NCI-H82 treated with DMSO at 0.1 percent for 48 hours (cell line): Measurements from ENCODE around the gene TSHZ3.

Source experiments
- DNase-seq: peaks from one replicate; lab custom pipeline; 2025; ENCODE audit not compliant: unreplicated experiment; lab: John Stamatoyannopoulos, UW

Gene TSHZ3

DNA sequence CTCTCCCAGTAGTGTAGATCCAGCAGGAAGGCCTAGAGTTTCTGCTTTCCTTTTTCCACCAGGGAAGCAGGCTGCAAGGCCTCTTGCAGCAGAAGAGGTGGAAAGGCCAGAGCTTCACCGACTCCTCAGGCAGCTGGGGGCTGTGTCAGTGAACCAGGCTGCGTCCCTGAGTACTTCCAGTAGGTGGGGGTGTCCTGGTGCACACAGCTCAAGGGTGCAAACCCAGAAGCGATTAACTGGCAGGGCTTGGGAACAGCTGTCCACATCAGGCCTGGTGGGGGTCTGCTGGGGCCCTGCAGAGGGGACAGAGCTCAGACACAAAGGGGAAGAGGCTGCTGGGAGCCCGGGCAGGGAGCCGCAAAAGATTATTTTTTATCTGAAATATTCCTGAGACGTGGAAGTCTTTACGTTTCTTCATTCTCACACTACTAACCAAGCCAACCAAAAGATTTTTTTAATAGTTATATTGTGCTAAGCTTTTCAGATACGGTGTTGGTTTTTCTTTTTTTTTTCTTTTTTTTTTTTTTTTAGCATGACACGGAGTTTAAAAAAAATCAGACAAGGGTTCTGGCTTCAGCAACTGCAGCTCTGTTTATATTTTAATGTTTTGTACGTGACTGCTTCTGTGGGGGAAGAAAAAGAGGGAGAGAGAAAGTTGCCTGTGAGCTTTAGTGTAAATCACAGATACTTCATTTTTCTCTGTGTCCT lies 11.0 kb downstream of the TSHZ3 start:
- DNase-seq = peak; percentile 67

- no peak for DNase-seq
These were observed 12.0 kb downstream of the TSHZ3 start for GRCh38 chr19:31337008-31337914.

GRCh38 chr19:31335716-31336115 lies 13.5 kb downstream of the TSHZ3 start:
- no peak for DNase-seq

- no peak for DNase-seq
These were observed 14.2 kb downstream of the TSHZ3 start for GRCh38 chr19:31334849-31335624.

DNA sequence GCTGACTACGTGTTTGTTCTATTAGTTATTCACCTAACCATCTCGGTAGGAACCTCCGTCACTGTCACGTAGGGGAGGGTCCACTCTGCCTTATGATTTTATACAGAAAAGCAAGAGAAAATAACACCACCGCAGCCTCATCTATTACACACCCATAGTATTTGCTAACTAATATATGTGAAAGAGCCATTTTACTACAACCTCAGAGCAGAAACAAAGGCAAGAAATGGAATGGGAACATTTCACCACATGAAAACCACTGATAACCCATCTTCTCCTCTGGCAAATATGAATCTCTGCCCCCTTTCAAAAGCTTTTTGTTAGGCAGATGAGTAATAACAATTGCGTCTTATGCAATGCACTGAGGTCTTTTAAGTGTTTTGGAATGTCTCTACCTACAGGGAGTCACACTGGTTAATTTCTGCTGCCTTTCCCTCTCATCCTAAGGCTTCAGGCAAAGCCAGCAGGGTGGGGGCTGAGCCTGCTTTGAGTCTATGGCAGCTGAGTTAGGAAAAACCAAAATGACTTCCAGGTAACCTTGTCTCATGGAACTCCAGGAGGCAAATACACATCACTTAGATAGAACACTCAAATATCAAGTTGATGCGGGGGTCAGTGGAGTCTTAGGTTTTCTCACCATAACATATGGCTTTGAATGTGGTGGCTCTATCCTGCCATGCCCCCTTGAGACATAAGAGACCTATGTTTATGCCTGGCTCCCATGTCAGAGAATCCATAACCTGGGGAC lies 15.0 kb downstream of the TSHZ3 start:
- DNase-seq = no peak

- no peak for DNase-seq
These were observed 17.1 kb downstream of the TSHZ3 start for GRCh38 chr19:31332096-31332495.

DNA sequence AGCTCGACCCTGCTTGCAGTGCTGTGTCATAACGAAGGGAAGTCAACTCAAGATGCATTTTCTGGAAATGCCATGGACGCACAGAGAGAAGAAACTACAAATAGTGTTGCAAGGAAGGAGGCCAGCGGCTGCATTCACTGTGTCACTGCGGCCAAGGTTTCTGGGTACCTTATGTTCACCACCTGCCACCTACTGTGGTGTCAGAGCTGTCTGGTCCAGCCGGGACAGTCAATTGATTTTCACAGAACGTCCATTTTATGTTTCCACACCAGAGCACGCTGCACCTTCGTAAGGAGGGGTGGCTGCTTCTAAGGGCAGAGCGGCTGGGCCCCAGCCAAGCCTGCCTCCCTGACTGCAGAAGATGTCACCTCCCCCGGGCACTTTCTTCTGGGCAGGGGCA lies 17.7 kb downstream of the TSHZ3 start:
- DNase-seq = no peak

- no peak for DNase-seq
These were observed 18.5 kb downstream of the TSHZ3 start for GRCh38 chr19:31330761-31331160.

- no peak for DNase-seq
These were observed 19.0 kb downstream of the TSHZ3 start for GRCh38 chr19:31330237-31330636.

DNA sequence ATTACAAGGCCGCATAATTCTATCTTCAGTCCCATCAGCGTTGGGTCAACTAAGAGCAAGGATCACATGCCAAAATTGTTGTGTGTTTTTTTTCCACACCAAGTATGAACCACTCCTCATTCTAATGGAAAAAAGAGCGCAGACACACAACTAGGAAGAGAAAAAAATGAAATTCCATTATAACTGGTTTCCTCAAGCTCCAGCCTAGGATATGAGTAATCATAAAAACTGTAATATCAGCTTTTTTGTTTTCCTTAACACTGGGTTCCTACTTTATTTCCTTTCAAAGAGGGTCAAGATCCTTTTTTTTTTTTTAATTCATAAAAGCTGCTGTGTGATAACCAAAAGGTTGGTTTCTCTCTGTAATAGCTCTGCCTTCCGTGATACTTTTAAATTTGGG lies 19.4 kb downstream of the TSHZ3 start:
- no peak for DNase-seq

GRCh38 chr19:31328238-31328637 lies 21.0 kb downstream of the TSHZ3 start:
- DNase-seq = no peak

DNA sequence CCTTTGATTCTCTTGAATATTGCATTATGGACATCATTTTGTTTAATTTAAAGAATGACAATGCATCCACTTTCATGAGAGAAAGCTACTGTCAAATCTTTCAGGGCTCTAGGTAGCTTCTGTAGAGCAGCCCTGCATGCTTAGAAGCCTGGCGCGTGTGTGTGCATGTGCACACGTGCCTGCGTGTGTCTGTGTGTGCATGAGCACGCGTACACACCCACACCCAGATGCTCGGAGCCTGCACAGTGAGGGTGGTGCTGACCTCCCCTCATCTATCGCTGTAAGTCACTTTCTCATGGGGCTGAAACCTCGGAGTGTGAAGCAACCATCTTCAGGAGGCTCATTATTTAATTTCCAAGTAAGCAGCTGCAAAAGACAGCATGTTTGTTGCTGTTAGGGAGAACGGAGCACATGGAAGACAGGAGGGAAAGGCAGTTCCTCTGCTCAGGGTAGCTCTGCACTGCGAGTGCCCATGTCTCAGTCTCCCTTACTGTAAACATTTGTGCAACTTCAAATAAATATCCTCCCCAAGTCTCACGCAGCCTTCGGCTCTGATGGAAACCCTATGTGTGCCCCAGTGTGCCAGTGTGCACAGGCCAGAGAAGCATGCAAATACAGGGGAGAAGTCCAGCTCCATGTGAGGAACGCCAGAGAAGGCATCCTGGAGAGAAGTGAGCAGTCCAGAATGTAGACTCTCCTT lies 22.8 kb downstream of the TSHZ3 start:
- DNase-seq = no peak

GRCh38 chr19:31325342-31325741 lies 23.9 kb downstream of the TSHZ3 start:
- no peak for DNase-seq

- DNase-seq = no peak
These were observed 29.8 kb downstream of the TSHZ3 start for GRCh38 chr19:31319465-31319864.

- DNase-seq = no peak
These were observed 30.3 kb downstream of the TSHZ3 start for GRCh38 chr19:31318790-31319425.

- no peak for DNase-seq
These were observed 31.7 kb downstream of the TSHZ3 start for GRCh38 chr19:31317570-31317969.

GRCh38 chr19:31317093-31317492 lies 32.1 kb downstream of the TSHZ3 start:
- no peak for DNase-seq

DNA sequence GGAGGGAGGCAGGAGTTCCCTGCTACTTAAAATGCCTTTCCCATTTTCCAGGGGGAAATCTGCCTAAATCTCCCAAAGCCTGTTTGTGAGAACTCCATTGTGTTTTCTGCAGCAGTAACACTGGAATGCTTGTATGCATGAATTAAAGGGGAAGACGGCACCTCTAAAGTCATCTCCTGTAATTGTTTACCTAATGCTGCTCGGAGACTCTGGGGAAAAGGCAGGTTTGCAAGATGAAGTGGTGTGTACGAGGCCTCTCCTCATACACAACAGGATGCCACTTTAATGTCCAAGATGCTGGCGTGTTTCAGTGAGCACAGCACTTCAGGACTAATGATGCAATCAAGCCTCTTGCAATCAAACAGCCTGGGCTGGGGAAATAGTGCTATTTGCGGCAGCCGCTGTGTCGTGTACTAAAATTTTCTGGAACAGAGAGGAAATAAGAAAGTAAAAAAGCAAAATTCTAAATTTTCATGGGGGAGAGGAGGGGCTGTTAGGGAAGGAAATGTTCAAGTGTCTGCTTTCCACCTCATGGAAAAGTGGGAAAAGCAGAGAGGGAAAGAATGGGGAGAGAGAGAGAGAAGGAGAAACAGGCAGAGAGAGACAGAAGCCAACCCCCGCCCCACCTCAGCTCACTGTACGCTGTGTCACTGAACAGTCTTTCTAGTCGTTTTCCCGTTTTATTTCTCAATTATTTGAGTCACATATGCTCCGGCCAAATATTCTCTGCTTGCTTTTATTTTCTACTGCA lies 32.9 kb downstream of the TSHZ3 start:
- DNase-seq = no peak

- DNase-seq = peak; percentile 17
These were observed 33.6 kb downstream of the TSHZ3 start for GRCh38 chr19:31315652-31316051.
